Anterior cingulate cortex (tissue), 58 donors: Measurements from ENCODE around the gene DHX32.
"Not testable (repeated sequence)": the region's sequence is repeated elsewhere in the genome, so short reads cannot be mapped to it uniquely, and the experiment has no call there.

Source experiments
- DNase-seq, 58 donors: peaks; one replicate each; lab custom pipeline; 2025; lab: John Stamatoyannopoulos, UW

DHX32 gene

GRCh38 chr10:125881192-125881591, at the start of gene DHX32:
TSS of gene DHX32 (minus strand) at chr10:125881292. CDS start at chr10:125880824, 468 bp downstream.
- peak in 1 of 58 donors; percentile 11 for DNase-seq

GRCh38 chr10:125929618-125930017, 48.5 kb upstream of the DHX32 start:
- no peak for DNase-seq

GRCh38 chr10:125928928-125929585, 48.0 kb upstream of the DHX32 start:
- DNase-seq: no peak

- DNase-seq: not testable (repeated sequence)
Measured at GRCh38 chr10:125927265-125927664, 46.2 kb upstream of the DHX32 start.

GRCh38 chr10:125926247-125926646, 45.2 kb upstream of the DHX32 start:
- no peak for DNase-seq

GRCh38 chr10:125925262-125925834, 44.3 kb upstream of the DHX32 start:
- DNase-seq: no peak

- DNase-seq: not testable (repeated sequence)
Measured at GRCh38 chr10:125921643-125922306, 40.7 kb upstream of the DHX32 start.

GRCh38 chr10:125917704-125918361, 36.7 kb upstream of the DHX32 start:
- not testable (repeated sequence) for DNase-seq

GRCh38 chr10:125916977-125917376, 35.9 kb upstream of the DHX32 start:
- no peak for DNase-seq

GRCh38 chr10:125913277-125913676, 32.2 kb upstream of the DHX32 start:
- not testable (repeated sequence) for DNase-seq

- DNase-seq: no peak
Measured at GRCh38 chr10:125911990-125912389, 30.9 kb upstream of the DHX32 start.

- DNase-seq: no peak
Measured at GRCh38 chr10:125911145-125911544, 30.1 kb upstream of the DHX32 start.

GRCh38 chr10:125909491-125909890, 28.4 kb upstream of the DHX32 start:
- not testable (repeated sequence) for DNase-seq

- not testable (repeated sequence) for DNase-seq
Measured at GRCh38 chr10:125908813-125909212, 27.7 kb upstream of the DHX32 start.

- DNase-seq: not testable (repeated sequence)
Measured at GRCh38 chr10:125907598-125907997, 26.5 kb upstream of the DHX32 start.

- not testable (repeated sequence) for DNase-seq
Measured at GRCh38 chr10:125905069-125905994, 24.2 kb upstream of the DHX32 start.

GRCh38 chr10:125903135-125903640, 22.1 kb upstream of the DHX32 start:
- DNase-seq: not testable (repeated sequence)

GRCh38 chr10:125900963-125901362, 19.9 kb upstream of the DHX32 start:
- not testable (repeated sequence) for DNase-seq

- not testable (repeated sequence) for DNase-seq
Measured at GRCh38 chr10:125897317-125897716, 16.2 kb upstream of the DHX32 start.
